NB4 (cell line): ENCODE results near the gene ATP9B.

Experiments used
- DNase-seq: peaks from one replicate; pipeline ENCODE4 v3.0.0; 2010; ENCODE audit warnings: low read depth
- H3K4me3 ChIP-seq: one replicate; pipeline ENCODE4 v1.5.1; 2011; ENCODE audit warnings: mild to moderate bottlenecking, low read depth, low read length, moderate library complexity
- CTCF ChIP-seq: IDR thresholded peaks from one replicate; pipeline ENCODE4 v1.5.1; 2012; ENCODE audit warnings: low read depth, low read length
- MYC ChIP-seq: IDR thresholded peaks from 2 replicates; pipeline ENCODE4 v1.6.1; 2011; ENCODE audit warnings: low read depth, low read length
- POLR2A ChIP-seq: IDR thresholded peaks from 2 replicates; pipeline ENCODE4 v1.6.1; 2011; ENCODE audit warnings: mild to moderate bottlenecking; ENCODE audit not compliant: insufficient read length; ENCODE audit errors: extremely low read depth
- TF ChIP-seq, protein P1 (sequence below): IDR thresholded peaks from 2 replicates; pipeline ENCODE4 v1.6.1; 2011; ENCODE audit warnings: low read depth, low read length

Gene ATP9B

DNA sequence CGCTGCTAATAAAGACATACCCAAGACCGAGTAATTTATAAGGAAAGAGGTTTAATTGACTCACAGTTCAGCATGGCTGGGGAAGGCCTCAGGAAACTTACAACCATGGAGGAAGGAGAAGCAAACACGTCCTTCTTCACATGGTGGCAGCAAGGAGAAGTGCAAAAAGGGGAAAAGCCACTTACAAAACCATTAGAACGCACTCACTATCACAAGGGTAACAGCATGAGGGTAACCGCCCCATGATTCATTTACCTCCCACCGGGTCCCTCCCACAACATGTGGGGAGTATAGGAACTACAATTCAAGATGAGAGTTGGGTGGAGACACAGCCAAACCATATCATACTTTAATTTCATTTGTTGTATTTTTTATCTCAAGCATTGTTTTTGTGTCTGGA lies 67.5 kb downstream of the ATP9B start:
- DNase-seq = peak; percentile 53

DNA sequence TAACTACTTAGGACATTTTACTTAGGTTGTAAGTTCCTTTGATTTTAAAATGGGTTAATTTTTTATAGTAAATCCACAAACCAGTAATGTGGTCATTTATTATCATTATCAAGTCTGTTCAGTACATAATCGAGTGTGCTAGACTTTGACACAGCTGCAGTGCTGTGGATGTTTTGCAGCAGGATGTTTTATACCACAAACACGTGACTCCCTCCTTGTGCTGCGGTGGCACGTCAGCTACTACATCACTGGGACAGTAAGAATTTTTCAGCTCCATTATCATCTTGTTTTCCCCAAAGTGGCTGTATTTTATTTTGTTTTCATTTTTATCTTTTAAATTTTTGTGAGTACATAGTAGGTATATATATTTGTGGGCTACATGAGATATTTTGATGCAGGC lies 70.0 kb downstream of the ATP9B start:
- H3K4me3 ChIP-seq = no peak overlapping the region
- DNase-seq = no peak
- TF ChIP-seq CTCF = no peak
- no peak for TF ChIP-seq MYC
- TF ChIP-seq, protein P1, sequence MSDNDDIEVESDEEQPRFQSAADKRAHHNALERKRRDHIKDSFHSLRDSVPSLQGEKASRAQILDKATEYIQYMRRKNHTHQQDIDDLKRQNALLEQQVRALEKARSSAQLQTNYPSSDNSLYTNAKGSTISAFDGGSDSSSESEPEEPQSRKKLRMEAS = no peak

More for the DNA sequence above, 67.5 kb downstream of the ATP9B start:
- no peak for TF ChIP-seq MYC
- TF ChIP-seq, protein P1 = no peak
- no peak for TF ChIP-seq POLR2A
- TF ChIP-seq CTCF = no peak
- H3K4me3 ChIP-seq = no peak overlapping the region

DNA sequence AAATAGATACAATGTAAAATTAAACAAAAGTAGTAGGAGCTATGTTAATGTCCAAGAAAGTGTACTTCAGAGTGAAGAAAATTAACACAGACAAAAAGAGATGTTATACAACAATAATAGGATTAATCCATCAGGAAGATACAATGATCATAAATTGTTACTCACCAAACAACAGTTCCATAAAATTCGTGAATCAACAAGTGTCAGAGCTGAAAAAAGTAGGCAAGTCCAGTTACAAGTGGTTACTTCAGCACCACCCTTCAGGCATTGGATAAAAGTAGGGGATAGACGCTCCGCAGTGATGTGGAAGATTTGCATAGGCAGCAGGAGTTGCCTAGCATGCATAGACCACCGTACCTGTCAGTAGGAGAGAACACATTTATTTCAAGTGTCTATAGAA lies 77.8 kb downstream of the ATP9B start:
- TF ChIP-seq CTCF (no peak), POLR2A (no peak), MYC (no peak)
- TF ChIP-seq, protein P1 = no peak
- no peak overlapping the region for H3K4me3 ChIP-seq
- no peak for DNase-seq

DNA sequence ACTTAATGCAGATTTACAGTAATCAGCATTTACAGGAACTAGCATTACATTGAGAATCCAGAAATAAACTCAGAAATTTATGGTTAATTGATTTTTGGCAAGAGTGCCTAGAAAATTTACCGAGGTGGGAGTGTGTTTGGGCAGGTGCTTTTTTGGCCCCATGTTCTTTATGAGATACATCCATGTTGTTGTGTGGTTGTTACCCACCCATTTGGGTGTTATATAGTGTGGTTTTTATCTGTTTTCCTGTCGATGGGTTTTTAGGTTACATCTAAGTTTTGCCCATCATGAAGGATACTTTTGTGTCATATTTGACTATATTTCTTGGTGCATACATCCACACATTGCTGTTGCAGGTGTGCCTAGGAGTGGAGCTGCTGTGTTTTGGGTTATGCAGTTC lies 82.0 kb downstream of the ATP9B start:
- TF ChIP-seq CTCF (no peak), POLR2A (no peak), MYC (no peak)
- TF ChIP-seq, protein P1 = no peak
- DNase-seq = no peak
- H3K4me3 ChIP-seq = no peak overlapping the region

DNA sequence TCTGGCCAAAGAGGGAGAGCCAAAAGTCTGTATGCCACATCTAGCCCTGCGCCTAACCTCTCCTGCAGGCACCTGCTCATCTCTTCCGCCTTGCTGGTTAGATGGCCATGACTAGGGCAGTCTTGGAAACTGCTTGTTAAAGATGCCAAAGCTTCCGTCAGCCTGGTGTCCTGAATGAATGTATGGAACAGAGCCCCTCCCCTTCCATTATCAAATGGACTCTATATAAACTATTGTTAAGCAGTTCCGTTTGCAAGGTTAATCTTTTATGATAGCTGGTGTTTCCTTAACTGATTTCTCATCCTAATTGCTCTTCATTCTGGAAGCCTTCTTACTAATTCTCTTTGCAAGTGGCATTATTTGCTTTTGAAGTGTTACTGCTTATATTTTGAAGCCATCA lies 87.1 kb downstream of the ATP9B start:
- TF ChIP-seq CTCF (no peak), MYC (no peak), POLR2A (no peak)
- TF ChIP-seq, protein P1 = no peak
- peak; percentile 39 for DNase-seq
- H3K4me3 ChIP-seq = no peak overlapping the region

DNA sequence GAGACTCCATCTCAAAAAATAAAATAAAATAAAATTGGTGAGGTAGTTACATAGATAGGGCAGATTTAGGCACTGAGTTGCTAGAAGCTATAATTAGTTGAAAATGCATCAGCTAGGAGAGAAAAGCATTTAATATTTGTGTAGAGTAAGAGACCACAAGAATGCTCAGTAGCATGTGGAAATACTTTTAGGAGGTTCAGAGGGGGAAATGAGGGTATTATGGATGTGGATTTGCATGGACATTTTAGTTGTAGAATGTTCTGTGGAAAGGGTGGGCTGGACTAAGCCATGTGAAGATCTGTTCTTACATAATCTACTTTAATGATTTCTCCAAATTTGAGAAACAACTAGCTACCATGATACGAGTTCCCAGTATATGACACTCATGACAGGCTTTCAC lies 95.5 kb downstream of the ATP9B start:
- no peak for DNase-seq
- TF ChIP-seq CTCF (no peak), POLR2A (no peak), MYC (no peak)
- TF ChIP-seq, protein P1 = no peak
- H3K4me3 ChIP-seq = no peak overlapping the region
